Breast epithelium (tissue), 3 donors: ENCODE measurements around the gene PRKCD.

Experiments
- CTCF ChIP-seq, 3 donors: fragments of 450-650 bp; IDR thresholded peaks; one replicate each; pipeline ENCODE4 v1.5.1; 2016 to 2017; ENCODE audit warnings: antibody characterized with exemption in 3 of 3, mild to moderate bottlenecking in 3 of 3, moderate library complexity in 3 of 3
- POLR2A ChIP-seq: fragments of 450-650 bp; IDR thresholded peaks from one replicate; pipeline ENCODE4 v1.6.1; 2016; ENCODE audit warnings: antibody characterized with exemption, mild to moderate bottlenecking, moderate library complexity
- POLR2AphosphoS5 ChIP-seq, 3 donors: sonication (generic); formaldehyde crosslinking; IDR thresholded peaks; one replicate each; pipeline ENCODE4 v1.6.1; 2017; ENCODE audit warnings: antibody characterized with exemption in 3 of 3

DNA sequence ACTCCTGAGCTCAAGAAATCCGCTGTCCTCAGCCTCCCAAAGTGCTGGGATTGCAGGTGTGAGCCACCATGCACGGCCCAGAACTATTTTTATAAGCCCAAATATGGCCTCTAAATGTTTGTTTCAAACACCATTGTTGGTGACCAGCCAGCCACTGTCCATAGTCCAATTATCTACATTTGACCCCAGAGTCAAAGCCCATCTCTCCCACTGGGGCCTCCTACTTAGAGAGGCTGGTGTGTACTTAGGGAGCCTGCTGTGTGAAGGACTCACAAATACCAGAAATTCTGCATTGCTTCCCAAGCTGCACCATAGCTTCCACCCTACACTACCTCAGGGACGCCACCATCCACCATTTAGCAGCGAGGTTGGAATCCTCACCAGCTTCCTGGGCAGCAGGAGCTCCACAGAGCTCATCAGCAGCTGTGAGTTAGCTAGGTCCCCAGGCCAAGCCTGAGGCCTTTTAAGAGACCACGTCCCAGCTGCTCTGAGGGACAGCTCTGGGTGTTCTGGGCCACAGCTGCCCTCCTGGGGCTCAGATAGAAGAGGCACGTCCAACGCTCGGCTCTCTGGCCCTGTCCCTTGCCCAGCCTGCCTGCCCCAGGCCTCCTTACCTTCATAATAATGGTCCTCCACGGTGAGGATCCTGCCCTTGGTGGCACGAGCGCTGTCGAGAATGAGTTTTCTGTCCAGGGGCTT, 65.3 kb downstream of the PRKCD start:
- TF ChIP-seq POLR2AphosphoS5 (IDR thresholded peaks at IDR 0.05) (no peak), POLR2A (no peak), CTCF (IDR thresholded peaks at IDR 0.05) (no peak)
